DMS114 treated with DMSO at 0.1 percent for 48 hours (cell line): Measurements from ENCODE around the gene ST6GALNAC3.
"Not testable (repeated sequence)": the region's sequence is repeated elsewhere in the genome, so short reads cannot be mapped to it uniquely, and the experiment has no call there.

Experiments used
- DNase-seq: peaks from one replicate; lab custom pipeline; 2025; ENCODE audit not compliant: unreplicated experiment; lab: John Stamatoyannopoulos, UW

The ST6GALNAC3 gene

GRCh38 chr1:76105372-76105771, 30.8 kb downstream of the ST6GALNAC3 start:
- no peak for DNase-seq

DNA sequence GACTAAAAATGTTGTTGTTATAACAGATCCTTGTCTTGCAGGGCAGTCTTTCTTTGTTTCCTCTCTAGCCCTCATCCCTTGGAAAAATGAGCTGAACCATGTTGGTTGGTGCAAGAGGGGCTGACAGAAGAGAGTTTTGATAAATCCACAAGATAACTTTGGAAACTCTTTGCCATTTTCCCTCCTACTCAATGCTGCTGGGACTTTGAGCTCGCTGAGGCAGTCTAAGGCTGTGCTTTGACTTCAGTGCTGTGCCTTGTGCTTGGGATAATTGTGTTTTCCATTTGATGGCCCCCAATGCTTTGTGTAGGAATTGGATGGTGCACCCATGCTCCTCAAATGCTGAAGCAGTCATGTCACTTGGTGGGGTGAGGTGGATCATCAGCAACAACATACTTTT, 31.7 kb downstream of the ST6GALNAC3 start:
- DNase-seq, result no peak

- DNase-seq, result no peak
These were observed 32.2 kb downstream of the ST6GALNAC3 start for GRCh38 chr1:76106719-76107235.

GRCh38 chr1:76109404-76109803, 34.9 kb downstream of the ST6GALNAC3 start:
- DNase-seq, result no peak

DNA sequence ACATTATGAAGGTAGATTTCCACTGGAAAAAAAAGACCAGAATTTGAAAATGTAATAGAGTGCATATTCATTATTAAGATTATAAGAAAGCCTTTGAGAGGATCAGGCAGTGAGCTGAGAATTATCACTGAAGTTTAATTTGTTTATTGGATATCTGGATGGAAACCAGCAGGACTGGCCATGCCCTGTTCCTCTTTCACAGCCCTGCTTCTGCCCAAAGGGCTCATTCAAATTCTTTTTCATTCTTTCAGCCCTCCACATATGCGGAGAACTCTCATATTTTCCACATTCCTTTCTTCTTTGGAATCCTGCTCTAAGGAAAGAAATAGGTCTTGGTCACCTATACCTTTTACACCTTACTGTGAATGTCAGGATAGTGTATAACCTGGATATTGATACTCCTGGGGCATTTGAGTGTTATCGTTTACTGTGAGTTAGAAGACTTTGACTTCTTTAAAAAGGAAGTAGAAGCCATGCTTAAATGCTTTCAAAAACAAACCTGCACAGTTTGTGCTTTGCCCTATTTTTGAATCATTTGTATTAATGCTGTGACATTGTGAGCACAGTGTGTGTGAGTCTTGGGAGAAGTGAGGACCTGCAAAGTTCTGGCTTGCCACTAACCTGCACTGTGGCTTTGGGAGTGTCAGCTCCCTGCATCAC, 35.5 kb downstream of the ST6GALNAC3 start:
- no peak for DNase-seq

- DNase-seq, result no peak
These were observed 36.1 kb downstream of the ST6GALNAC3 start for GRCh38 chr1:76110666-76111065.

DNA sequence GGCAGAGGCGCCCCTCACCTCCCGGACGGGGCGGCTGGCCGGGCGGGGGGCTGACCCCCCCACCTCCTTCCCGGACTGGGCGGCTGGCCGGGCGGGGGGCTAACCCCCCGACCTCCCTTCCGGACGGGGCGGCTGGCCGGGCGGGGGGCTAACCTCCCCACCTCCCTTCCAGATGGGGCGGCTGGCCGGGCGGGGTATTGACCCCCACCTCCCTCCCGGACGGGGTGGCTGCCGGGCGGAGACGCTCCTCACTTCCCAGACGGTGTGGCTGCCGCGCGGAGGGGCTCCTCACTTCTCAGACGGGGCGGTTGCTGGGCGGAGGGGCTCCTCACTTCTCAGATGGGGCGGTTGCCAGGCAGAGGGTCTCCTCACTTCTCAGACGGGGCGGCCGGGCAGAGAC, 37.8 kb downstream of the ST6GALNAC3 start:
- DNase-seq, result not testable (repeated sequence)

DNA sequence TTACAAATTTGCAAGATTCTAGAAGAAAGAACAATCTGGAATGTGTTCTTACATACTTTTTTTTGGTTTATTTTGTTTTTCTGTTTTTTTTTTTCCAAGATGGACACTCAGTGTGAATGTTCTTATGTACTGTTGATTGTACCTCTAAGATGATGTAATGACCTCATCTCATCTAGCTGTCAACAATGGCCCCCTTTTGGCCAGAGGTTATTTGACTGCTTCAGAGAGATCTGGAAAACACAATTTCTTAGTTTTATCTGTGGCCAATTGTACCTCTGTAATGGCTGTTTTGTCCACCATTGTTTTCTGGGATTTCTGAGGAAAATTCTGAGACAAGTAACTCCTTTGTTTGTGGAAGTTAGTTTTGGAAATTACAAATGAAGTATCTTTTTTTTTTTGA, 38.9 kb downstream of the ST6GALNAC3 start:
- no peak for DNase-seq

GRCh38 chr1:76115171-76115570, 40.6 kb downstream of the ST6GALNAC3 start:
- DNase-seq, result no peak

DNA sequence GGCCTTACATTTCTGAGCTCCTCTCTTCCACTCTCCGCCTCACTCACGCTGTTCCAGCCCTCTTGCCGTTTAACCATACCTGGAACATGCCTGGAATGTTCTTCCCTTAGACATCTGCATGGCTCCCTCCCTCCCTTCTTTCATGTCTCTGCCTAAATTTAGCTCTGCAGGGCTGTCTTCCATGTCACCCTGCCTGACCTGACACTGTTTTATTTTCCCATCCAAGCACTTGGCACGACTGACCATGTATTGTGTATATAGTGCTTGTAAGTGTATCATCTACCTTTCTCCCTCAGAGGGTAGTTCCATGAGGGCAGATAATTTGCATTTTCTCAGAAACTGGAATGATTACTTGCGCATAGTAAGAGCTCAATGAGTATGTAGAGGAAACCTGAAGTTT, 47.3 kb downstream of the ST6GALNAC3 start:
- no peak for DNase-seq

DNA sequence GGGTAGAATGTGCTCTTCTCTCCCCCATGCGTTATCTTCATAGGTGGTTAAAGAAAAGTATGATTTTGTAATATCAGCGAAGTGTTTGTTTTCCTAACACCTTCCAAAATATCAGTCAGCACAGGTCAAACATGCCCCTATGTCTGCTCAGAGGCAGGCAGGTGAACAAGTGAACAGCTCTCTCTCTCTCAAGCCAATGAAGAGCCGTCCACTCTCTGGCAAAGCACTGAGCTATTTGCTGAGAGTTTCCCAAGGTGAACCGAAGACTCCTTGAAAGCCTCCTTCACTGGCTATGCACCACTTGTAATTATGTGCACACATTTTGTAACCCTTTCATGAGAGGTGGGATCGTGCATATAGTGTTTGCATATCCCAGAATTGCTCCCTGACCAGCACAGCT, 47.7 kb downstream of the ST6GALNAC3 start:
- DNase-seq, result no peak

GRCh38 chr1:76123411-76124064, 49.0 kb downstream of the ST6GALNAC3 start:
- DNase-seq, result not testable (repeated sequence)

GRCh38 chr1:76124196-76124595, 49.6 kb downstream of the ST6GALNAC3 start:
- no peak for DNase-seq

- no peak for DNase-seq
These were observed 51.1 kb downstream of the ST6GALNAC3 start for GRCh38 chr1:76125473-76126219.

DNA sequence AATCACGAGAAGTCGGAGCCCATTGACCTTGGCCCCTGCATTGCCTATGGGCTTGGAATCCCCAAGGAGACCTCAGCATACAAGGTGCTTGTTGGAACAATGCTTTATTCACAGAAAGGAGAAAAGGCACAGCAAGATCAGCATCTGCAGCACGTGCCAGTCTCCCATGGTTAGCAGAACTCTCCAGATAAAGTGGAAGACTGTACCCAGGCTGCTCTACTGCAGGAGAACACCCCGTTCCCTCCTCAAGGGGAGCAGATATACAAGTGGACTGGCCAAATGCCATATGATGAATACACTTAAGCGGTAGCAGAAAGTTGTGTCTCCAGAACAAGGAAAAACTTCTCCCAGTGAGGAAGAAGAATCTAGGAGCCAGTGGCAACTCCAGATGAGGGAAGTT, 53.5 kb downstream of the ST6GALNAC3 start:
- DNase-seq, result no peak

GRCh38 chr1:76129731-76130130, 55.2 kb downstream of the ST6GALNAC3 start:
- no peak for DNase-seq

- DNase-seq, result no peak
These were observed 56.4 kb downstream of the ST6GALNAC3 start for GRCh38 chr1:76130992-76131391.

GRCh38 chr1:76133977-76134376, 59.4 kb downstream of the ST6GALNAC3 start:
- no peak for DNase-seq

- no peak for DNase-seq
These were observed 61.3 kb downstream of the ST6GALNAC3 start for GRCh38 chr1:76135835-76136234.

GRCh38 chr1:76136894-76137293, 62.3 kb downstream of the ST6GALNAC3 start:
- no peak for DNase-seq

GRCh38 chr1:76137746-76138145, 63.2 kb downstream of the ST6GALNAC3 start:
- DNase-seq, result no peak

DNA sequence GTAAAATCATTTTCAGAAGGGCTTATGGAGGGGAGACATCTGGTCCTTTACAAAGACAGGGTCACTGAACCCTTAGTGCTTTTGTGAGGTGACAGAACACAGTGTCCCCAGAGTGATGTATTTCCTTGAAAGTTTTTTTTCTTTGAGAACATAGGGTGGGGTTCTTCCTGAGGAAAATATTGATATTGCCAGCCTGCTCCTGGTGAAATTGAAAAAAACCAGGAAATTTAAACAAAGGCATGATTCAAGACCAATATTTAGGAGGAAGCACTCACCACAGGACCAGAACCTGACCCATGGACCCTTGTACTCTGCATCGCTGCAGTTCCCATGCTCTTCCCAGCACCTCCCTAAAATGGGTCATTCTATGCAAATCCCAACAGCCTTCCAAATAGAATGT, 63.7 kb downstream of the ST6GALNAC3 start:
- no peak for DNase-seq
